ENCODE data around the gene SPOCK1.
"Not testable (repeated sequence)": the region's sequence is repeated elsewhere in the genome, so short reads cannot be mapped to it uniquely, and the experiment has no call there.

The SPOCK1 gene

GRCh38 chr5:137393196-137393993 lies 105.7 kb downstream of the SPOCK1 start:
- no peak for FAIRE-seq

DNA sequence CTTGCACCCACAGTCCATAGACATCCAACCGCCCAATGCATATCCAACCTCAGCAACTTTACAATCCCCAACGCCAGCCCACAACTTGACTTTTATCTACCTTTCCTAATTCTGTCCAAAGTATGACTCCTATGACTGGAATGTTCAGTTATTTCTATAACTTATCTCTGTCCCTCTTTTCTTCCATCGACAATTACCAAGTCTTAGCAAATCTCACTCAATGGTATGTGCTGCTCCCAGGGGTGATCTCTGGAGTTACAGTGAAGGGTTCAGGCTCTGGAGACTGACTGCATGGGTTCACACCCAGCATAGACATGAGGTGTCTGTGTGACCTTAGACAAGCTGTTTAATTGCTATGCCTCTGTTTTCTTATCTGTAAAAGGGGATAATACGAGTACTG lies 106.9 kb downstream of the SPOCK1 start:
- no peak for FAIRE-seq

DNA sequence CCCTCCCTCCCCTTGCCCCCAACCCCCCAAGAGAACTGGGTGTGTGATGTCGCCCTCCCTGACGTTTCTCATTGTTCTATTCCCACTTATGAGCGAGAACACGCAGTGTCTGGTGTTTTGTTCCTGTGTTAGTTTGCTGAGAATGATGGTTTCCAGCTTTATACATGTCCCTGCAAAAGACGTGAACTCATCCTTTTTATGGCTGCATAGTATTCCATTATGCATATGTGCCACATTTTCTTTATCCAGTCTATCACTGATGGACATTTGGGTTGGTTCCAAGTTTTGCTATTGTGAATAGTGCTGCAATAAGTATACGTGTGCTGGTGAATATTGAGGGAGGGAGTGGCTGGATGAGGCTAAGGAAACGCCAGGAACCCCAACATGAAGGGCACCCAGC lies 108.1 kb downstream of the SPOCK1 start:
- not testable (repeated sequence) for FAIRE-seq

GRCh38 chr5:137389042-137389441 lies 110.1 kb downstream of the SPOCK1 start:
- FAIRE-seq = no peak

DNA sequence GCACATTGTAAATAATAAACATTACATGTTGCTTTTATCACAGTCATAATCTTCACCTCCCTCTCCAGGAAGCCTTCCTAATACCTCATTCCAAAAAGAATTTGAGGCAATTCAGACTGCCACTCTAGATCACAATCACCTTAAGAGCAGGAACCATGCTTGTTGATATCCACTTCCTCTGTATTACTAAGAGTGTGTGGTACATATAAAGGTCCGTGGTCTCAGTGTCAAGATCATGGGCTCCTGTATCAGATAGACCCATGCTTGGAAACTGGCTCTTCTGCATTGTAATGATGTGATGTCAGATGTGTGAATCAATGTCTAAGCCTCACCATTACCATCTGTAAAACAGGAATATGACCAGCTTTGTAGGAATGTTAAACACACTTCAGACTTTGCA lies 114.1 kb downstream of the SPOCK1 start:
- no peak for FAIRE-seq

DNA sequence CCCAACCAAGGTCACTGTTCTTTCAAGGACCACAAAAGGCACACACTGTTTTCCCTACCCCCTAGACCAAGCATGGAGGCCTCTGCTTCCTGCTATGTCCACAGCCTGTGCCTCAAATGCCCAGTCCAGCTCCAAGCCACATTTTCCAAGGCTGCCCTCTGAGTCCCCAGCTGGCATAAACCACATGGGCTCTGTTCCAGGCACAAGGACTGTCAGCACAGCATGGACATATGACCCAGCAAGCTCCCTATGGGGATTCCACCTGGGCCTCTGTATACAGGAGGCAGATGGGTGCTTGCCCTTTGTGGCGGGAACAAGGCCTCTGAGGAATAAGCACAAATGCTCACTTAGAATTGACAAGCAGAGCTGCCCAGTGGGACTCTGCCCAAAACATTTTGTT lies 115.2 kb downstream of the SPOCK1 start:
- no peak for FAIRE-seq

DNA sequence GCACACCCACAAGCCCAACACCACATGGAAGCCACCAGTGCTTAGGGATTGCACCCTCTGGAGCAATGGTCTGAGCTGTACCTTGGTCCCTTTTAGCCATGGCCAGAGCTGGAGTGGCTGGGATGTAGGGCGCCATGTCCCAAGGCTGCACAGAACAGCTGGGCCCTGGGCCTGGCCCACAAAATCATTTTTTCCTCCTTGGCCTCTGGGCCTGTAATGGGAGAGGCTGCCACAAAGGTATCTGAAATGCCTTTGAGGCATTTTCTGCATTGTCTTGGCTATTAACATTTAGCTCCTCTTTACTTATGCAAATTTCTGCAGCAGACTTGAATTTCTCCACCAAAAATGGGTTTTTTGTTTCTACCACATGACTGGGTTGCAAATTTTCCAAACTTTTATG lies 117.6 kb downstream of the SPOCK1 start:
- no peak for FAIRE-seq

GRCh38 chr5:137379555-137380286 lies 119.4 kb downstream of the SPOCK1 start:
- no peak for FAIRE-seq

GRCh38 chr5:137375741-137376526 lies 123.2 kb downstream of the SPOCK1 start:
- FAIRE-seq = no peak

DNA sequence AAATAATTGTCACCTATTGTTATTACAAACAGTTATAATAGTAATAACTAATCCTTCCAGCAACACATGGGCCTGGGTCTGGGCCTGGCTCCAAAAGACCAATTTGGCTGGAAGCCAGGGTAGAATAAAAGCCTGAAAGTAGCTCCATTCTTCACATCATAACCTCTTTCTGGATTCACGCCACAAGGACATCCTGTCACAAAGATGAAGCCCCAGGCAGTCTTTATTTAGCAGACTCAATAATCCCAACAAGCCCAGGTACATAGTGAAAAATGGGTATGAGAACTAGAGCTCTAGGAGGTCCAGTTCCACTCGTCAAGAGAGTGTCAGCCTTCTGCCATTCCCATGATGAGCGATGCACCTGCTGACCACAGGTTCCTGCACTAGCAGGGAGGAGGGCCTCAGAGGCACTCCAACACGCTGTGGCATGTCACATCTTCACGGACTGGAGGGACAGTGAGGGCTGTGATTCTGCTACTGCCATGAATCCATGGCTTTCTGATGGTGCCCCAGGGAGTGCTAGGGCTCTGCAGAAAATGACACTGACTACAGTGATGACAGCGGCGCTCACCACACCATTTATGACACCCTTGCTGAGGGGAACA lies 124.9 kb downstream of the SPOCK1 start:
- no peak for FAIRE-seq

DNA sequence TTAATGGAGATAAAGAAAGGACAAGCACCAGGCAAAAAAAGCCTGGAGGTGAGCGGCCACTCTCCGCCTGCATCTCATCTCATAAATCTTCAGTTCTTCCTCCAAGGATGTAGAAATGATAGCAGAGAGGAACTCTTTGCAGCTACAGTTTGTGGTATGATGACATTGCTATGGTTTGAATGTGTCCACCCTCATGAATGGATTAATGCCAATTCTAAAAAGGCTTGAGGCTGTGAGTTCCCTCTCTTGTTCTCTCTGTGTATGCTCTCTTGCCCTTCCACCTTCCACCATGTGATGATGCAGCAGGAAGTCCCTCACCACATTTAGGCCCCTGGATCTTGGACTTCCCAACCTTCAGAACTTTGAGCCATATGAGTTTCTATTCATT lies 126.4 kb downstream of the SPOCK1 start:
- no peak for FAIRE-seq

DNA sequence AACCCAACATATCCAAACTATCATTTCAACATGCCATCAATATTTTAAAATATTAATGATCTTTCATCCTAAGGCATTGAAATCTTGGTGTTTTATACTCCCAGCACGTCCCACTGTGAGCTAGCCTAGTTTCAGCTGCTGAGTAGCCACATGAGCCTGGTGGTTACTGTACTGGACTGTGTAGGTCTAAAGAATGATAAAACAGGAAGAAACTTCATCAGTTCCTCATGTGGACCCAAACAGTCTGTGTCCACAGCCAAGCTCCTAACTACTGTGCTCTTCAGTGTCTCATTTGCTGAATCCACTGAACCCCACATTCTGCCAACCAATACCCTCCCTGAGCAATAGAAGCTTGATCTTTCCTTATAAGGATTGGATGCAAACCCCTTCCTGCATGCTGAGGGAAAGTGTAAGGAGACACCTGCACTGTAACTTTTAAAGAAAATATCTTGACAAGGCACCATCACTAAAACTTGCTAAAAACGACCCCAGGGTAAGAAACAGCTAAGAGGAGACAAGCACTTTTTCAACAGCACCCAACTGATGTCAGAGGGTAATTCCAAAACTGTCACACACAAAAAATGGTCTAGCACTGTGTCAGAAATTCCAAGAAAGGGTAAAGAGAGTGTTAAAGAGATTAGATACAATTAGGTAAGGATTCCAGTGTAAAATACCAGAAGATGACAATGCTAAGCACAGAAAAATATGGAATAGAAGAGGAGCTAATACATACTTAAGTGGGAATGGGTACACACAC lies 126.9 kb downstream of the SPOCK1 start:
- no peak for FAIRE-seq

DNA sequence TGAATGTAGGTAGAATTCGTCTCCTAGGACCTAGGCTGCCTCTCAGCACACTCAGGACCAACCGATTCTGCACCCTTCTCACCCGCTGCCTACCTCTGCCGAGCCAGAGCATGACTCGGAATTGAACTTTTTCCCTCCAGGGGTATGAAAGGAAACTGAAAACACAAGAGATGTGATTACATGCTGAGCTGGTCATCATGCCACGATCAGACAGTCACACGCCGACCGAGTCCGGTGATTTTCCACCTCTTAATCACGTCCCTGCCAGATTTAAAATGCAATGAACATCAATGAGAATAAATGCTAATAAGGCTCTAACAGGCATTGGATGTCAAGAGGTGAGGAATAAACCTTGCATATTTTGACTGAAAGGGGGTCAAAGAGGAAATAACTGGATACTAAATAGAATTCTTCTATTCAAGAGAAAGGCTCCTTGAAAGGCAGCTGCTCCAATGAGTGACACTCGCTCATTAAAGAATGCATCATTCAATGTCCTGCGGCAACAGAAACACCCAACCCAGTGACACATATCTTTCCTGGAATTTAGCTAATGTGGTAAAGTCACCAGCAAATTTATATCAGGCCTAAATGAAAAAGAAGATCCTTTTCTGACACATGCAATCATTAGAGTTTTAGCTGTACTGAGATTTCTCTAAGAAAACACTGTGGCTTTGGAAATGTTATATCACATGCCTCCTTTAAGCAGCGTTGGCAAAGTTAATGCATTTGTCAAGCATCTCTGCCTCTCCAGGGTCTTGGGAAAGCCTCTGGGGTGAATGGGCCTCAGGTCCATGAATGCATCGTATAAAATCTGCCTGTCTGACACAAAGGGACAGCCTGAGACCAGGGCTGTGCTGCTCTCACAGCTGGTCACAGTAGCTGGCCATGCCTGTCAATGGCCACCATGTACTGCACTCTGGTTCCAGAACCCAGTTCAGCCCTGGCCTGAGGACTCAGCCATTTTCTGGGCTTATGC lies 128.7 kb downstream of the SPOCK1 start:
- no peak for FAIRE-seq

DNA sequence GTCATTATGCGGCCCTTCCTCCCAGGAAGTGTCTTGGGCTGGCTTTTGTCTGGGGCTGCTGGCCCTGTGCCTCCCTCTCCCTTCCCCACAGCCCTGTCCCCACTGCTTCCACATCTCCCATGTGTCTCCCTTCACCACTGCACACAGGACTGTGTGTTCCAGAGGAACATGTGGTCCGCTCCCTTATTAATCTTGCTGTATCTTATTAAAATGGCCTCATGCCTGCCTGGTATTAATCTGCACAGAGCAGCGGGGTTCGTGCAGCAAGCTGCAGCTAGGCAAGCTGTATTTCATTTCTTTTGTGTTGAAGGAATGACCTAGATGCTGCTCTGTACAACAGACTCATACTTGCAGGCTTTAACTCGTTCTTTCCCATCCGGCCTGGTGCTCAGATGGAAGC lies 130.5 kb downstream of the SPOCK1 start:
- FAIRE-seq = no peak

DNA sequence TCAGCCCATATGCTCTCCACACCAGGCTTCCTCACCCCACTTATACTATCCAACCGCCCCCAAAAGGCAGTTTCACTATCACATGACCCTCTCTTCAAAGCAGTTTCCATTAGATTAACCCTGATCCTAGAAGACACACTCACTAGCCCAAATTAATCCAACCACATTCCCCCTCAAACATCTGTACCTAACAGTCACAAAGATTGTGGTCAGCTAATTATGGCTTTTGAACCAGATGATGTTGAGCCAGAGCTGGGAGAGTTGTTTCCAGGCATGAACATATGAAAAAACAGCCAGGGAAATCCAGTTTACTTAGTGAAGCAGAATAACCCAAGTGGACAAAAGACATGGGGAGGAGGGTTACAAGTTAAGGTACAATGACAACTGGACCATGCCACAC lies 131.2 kb downstream of the SPOCK1 start:
- FAIRE-seq = no peak

GRCh38 chr5:137366526-137366925 lies 132.6 kb downstream of the SPOCK1 start:
- FAIRE-seq = no peak

GRCh38 chr5:137365126-137365865 lies 133.8 kb downstream of the SPOCK1 start:
- no peak for FAIRE-seq

GRCh38 chr5:137361280-137361679 lies 137.8 kb downstream of the SPOCK1 start:
- FAIRE-seq = no peak

DNA sequence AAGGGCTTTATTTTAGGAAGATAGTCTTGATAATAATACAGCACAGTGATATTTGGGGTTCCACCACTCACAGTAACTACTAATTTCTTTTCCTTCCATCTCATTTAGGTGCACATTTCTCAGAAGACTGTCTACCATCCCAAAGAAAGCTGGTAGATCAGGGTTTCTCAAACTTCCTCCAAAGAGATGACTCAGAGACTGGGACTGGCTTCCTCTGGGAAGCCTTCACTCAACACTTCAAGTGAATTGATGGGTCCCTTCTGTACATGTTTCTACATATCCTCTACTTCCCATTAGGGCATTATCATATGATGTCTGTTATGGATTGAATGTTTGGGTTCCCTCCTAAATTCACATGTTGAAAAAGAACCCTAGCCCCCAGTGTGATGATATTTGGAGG lies 138.5 kb downstream of the SPOCK1 start:
- FAIRE-seq = no peak

DNA sequence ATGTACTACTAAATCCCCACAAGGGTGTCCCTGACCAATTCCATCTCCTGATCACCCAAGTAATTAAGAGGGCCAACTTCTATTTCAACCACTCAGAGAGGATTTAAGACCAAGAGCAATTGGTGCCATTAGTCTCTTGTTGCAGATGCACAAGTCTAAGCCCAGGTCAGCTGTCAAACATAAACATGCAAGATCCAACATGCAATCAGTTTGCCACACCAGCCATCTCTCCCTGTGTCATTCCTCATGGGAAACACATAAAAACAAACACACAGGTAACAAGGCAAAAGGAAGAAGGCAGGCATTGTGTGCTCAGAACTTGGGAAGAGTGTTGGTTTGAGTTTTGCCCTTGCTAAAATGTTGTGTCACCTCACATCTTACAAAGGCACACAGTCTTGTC lies 139.2 kb downstream of the SPOCK1 start:
- no peak for FAIRE-seq

Measured in colon (tissue), 2 donors.